Measurements from ENCODE around the gene BMP10.

GRCh38 chr2:68909793-68910674 lies 38.8 kb upstream of the BMP10 start:
- TF ChIP-seq POLR2A (IDR thresholded peaks at IDR 0.05) = no peak
- peak; percentile 77 to 93 (median 91) for TF ChIP-seq CTCF (IDR thresholded peaks at IDR 0.05)
